Measurements from ENCODE around the gene NAALADL2.
"Not testable (repeated sequence)": the region's sequence is repeated elsewhere in the genome, so short reads cannot be mapped to it uniquely, and the experiment has no call there.

Gene NAALADL2

DNA sequence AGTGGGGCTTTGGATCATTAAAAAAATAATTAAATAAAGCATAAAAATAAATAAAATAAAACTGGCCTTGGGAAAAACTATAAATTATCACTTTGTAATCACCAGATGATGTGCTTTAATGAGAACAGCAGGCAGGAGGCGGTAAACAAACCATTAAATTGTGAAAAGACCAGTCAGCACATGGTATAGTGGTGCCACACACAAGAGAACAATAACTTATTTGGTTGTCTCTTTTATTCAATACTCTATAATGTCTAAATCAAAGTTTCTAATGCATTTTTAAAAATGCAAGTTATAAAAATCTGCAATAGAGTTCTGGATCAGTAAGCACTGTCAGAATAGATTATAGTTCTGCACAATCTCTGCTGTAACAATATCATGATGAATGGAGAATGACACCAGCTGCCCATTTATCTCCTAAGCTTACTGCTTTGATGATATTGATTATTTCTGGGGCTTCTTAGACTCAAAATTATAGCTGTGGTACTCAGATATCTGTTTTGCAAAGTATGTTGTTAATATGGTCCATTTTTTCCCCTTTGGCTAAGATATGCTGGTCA is 259.3 kb downstream of the NAALADL2 start:
- H3K9me3 Mint-ChIP-seq = peaks cover 8% of the 10 kb centered on the region
- TF ChIP-seq, protein P1, sequence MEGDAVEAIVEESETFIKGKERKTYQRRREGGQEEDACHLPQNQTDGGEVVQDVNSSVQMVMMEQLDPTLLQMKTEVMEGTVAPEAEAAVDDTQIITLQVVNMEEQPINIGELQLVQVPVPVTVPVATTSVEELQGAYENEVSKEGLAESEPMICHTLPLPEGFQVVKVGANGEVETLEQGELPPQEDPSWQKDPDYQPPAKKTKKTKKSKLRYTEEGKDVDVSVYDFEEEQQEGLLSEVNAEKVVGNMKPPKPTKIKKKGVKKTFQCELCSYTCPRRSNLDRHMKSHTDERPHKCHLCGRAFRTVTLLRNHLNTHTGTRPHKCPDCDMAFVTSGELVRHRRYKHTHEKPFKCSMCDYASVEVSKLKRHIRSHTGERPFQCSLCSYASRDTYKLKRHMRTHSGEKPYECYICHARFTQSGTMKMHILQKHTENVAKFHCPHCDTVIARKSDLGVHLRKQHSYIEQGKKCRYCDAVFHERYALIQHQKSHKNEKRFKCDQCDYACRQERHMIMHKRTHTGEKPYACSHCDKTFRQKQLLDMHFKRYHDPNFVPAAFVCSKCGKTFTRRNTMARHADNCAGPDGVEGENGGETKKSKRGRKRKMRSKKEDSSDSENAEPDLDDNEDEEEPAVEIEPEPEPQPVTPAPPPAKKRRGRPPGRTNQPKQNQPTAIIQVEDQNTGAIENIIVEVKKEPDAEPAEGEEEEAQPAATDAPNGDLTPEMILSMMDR (IDR thresholded peaks at IDR 0.05; ENCODE audit: unreplicated experiment in 3 of 3) = no peak
- H3K4me1 Mint-ChIP-seq = no peaks in the 10 kb centered on the region
- H3K27ac Mint-ChIP-seq = no peak overlapping the region
- H3K27me3 Mint-ChIP-seq (ENCODE audit: low read depth) = no peaks in the 10 kb centered on the region
- peaks cover 4% of the 10 kb centered on the region for H3K36me3 Mint-ChIP-seq (ENCODE audit: low read depth)
- H3K4me3 Mint-ChIP-seq = no peak overlapping the region

DNA sequence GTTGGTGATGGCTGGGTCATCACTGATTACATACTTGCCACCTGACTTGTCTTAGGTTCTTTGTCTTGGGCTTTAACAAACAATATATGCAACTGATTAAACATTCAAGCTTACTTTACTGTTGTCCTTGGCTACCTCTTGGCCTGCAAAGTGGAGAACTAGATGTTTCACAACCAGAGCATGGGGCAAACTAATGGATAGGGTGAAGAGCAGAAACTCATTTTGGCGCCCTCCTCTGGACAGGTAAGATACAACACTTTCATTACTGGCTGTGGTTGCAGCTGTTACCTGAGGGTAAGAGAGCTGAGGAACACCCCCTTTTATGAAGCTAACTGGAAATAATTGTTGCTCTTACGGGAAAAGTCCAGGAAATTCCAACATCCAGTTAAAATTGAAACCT is 262.1 kb downstream of the NAALADL2 start:
- TF ChIP-seq, protein P1 (IDR thresholded peaks at IDR 0.05; ENCODE audit: unreplicated experiment in 3 of 3) = peak in 1 of 3 experiments; percentile 11

DNA sequence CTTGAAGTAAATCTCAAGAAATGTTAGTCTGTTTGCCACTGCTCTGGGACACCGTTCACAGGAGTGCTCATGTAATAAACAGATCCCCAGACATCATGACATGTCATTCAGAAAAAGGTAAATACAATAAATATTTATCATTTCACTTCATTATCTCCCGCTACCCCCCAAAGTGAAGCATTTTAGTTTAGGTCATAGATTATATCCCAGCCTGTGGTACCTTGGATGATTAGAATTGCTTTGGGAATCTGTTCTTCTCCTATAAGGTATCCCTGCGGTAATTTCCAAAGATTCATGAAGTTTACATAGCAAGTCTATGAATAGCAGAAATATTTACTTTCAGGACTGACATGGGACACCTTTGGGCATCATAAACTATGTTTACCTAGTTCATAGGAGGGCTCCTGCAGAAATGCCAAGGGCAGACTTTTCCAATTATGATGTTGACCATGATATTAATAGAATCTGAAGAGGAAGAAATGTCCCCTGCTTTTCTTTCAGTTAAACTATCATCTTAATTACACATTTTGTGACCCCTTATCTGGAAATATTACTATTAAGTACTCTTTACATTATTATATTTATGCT is 268.0 kb downstream of the NAALADL2 start:
- Mint-ChIP-seq H3K4me1 (no peaks in the 10 kb centered on the region), H3K27me3 (ENCODE audit: low read depth) (no peaks in the 10 kb centered on the region), H3K4me3 (no peak overlapping the region), H3K36me3 (ENCODE audit: low read depth) (peaks cover 4% of the 10 kb centered on the region), H3K9me3 (peaks cover 15% of the 10 kb centered on the region), H3K27ac (no peak overlapping the region)
- TF ChIP-seq, protein P1 (IDR thresholded peaks at IDR 0.05; ENCODE audit: unreplicated experiment in 3 of 3) = no peak

More for the DNA sequence above, 262.1 kb downstream of the NAALADL2 start:
- H3K36me3 Mint-ChIP-seq (ENCODE audit: low read depth) = no peaks in the 10 kb centered on the region
- H3K4me3 Mint-ChIP-seq = no peak overlapping the region
- no peaks in the 10 kb centered on the region for H3K4me1 Mint-ChIP-seq
- peaks cover 15% of the 10 kb centered on the region for H3K9me3 Mint-ChIP-seq
- no peaks in the 10 kb centered on the region for H3K27me3 Mint-ChIP-seq (ENCODE audit: low read depth)
- H3K27ac Mint-ChIP-seq = no peak overlapping the region

DNA sequence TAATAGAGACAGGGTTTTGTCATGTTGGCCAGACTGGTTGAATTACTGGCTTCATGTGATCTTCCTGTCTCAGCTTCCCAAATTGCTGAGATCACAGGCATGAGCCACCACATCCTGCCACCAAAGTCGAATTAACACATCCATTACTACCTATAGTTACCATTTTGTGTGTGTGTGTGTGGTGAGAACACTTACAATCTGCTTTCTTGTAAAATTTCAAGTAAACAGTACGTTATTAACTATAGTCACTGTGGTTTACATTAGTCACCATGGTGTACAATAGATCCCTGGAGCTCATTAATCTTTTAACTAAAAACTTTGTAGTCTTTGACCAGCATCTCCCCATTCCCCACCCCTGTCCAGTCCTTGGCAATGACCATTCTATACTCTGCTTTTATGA is 270.0 kb downstream of the NAALADL2 start:
- no peaks in the 10 kb centered on the region for H3K4me1 Mint-ChIP-seq
- TF ChIP-seq, protein P1 (IDR thresholded peaks at IDR 0.05; ENCODE audit: unreplicated experiment in 3 of 3) = no peak
- H3K27me3 Mint-ChIP-seq (ENCODE audit: low read depth) = no peaks in the 10 kb centered on the region
- no peak overlapping the region for H3K27ac Mint-ChIP-seq
- H3K9me3 Mint-ChIP-seq = peaks cover 15% of the 10 kb centered on the region
- H3K4me3 Mint-ChIP-seq = no peak overlapping the region
- H3K36me3 Mint-ChIP-seq (ENCODE audit: low read depth) = peaks cover 13% of the 10 kb centered on the region

DNA sequence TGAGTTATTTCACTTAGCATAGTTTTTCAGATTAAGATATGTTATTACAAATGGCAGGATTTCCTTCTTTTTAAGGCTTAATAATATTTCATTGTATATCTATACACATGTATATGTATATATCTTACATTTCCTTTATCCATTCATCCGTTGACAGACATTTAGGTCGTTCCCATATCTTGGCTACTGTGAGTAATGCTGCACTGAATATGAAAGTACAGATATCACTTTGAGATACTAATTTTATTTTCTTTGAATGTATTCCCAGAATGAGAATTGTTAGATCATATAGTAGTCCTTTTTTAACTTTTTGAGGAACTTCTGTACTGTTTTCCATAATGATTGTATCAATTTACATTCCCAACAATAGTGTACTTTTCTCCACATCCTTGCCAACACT is 270.4 kb downstream of the NAALADL2 start:
- Mint-ChIP-seq H3K4me1 (no peaks in the 10 kb centered on the region), H3K9me3 (peaks cover 12% of the 10 kb centered on the region), H3K36me3 (ENCODE audit: low read depth) (peaks cover 15% of the 10 kb centered on the region), H3K4me3 (no peak overlapping the region), H3K27me3 (ENCODE audit: low read depth) (no peaks in the 10 kb centered on the region), H3K27ac (no peak overlapping the region)
- TF ChIP-seq, protein P1 (IDR thresholded peaks at IDR 0.05; ENCODE audit: unreplicated experiment in 3 of 3) = no peak

DNA sequence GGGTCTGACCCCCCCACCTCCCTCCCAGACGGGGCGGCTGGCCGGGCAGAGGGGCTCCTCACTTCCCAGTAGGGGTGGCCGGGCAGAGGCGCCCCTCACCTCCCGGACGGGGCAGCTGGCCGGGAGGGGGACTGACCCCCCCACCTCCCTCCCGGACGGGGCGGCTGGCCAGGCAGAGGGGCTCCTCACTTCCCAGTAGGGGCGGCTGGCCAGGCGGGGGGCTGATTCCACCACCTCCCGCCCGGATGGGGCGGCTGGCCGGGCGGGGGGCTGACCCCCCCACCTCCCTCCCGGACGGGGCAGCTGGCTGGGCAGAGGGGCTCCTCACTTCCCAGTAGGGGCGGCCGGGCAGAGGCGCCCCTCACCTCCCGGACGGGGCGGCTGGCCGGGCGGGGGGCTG is 272.7 kb downstream of the NAALADL2 start:
- not testable (repeated sequence) for H3K4me3 Mint-ChIP-seq; H3K4me1 Mint-ChIP-seq; H3K9me3 Mint-ChIP-seq; H3K27ac Mint-ChIP-seq; H3K27me3 Mint-ChIP-seq (ENCODE audit: low read depth)
- H3K36me3 Mint-ChIP-seq (ENCODE audit: low read depth) = peaks cover 15% of the 10 kb centered on the region

DNA sequence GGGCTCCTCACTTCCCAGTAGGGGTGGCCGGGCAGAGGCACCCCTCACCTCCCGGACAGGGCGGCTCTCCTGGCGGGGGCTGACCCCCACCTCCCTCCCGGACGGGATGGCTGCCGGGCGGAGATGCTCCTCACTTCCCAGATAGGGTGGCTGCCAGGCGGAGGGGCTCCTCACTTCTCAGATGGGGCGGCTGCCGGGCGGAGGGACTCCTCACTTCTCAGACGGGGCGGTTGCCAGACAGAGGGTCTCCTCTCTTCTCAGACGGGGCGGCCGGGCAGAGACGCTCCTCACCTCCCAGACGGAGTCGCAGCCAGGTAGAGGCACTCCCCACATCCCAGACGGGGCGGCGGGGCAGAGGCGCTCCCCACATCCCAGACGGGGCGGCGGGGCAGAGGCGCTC is 273.6 kb downstream of the NAALADL2 start:
- not testable (repeated sequence) for H3K4me3 Mint-ChIP-seq; H3K9me3 Mint-ChIP-seq; H3K27me3 Mint-ChIP-seq (ENCODE audit: low read depth); H3K4me1 Mint-ChIP-seq; H3K27ac Mint-ChIP-seq
- peaks cover 15% of the 10 kb centered on the region for H3K36me3 Mint-ChIP-seq (ENCODE audit: low read depth)
